H9 (cell line): ENCODE measurements around the gene DUS1L. TPM values are rescaled to one million over a fixed set of nuclear protein-coding genes. Genes with fewer than 3 reads are reported as not detected.

Experiments used
- DNase-seq: peaks from one replicate; pipeline ENCODE4 v3.0.0-alpha.2; 2017
- H2AFZ ChIP-seq: one replicate; pipeline ENCODE4 v1.6.1; 2013; ENCODE audit warnings: mild to moderate bottlenecking, low read length, control low read depth, moderate library complexity
- H2AK5ac ChIP-seq: 2 replicates; pipeline ENCODE4 v1.6.1; 2013; ENCODE audit warnings: low read length, control low read depth, mixed read lengths; ENCODE audit not compliant: insufficient read length
- H2BK120ac ChIP-seq: one replicate; pipeline ENCODE4 v1.6.1; 2013; ENCODE audit warnings: low read depth, mild to moderate bottlenecking, low read length, control low read depth, inconsistent platforms; ENCODE audit not compliant: poor library complexity, severe bottlenecking
- H2BK12ac ChIP-seq: 2 replicates; pipeline ENCODE4 v1.6.1; 2013; ENCODE audit warnings: low read length, control low read depth, mixed read lengths, low read depth; ENCODE audit not compliant: insufficient read length
- H2BK15ac ChIP-seq: 2 replicates; pipeline ENCODE4 v1.6.1; 2013; ENCODE audit warnings: low read depth, low read length, control low read depth
- H2BK20ac ChIP-seq: one replicate; pipeline ENCODE4 v1.6.1; 2013; ENCODE audit warnings: low read depth, mild to moderate bottlenecking, low read length, control low read depth, inconsistent platforms; ENCODE audit not compliant: poor library complexity, severe bottlenecking
- H2BK5ac ChIP-seq: 2 replicates; pipeline ENCODE4 v1.6.1; 2013; ENCODE audit warnings: low read length, control low read depth, mixed read lengths; ENCODE audit not compliant: insufficient read length
- H3K14ac ChIP-seq: 2 replicates; pipeline ENCODE4 v1.6.1; 2013; ENCODE audit warnings: low read length, control low read depth; ENCODE audit not compliant: insufficient read depth
- H3K18ac ChIP-seq: 2 replicates; pipeline ENCODE4 v1.6.1; 2013; ENCODE audit warnings: low read depth, mild to moderate bottlenecking, mixed read lengths, low read length, control low read depth; ENCODE audit not compliant: insufficient read length
- H3K23ac ChIP-seq: 2 replicates; pipeline ENCODE4 v1.6.1; 2013; ENCODE audit warnings: low read length, control low read depth, mixed read lengths, low read depth; ENCODE audit not compliant: insufficient read length
- H3K23me2 ChIP-seq: 2 replicates; pipeline ENCODE4 v1.6.1; 2013; ENCODE audit warnings: low read depth, mild to moderate bottlenecking, mixed read lengths, low read length, control low read depth; ENCODE audit not compliant: insufficient read length, poor library complexity, severe bottlenecking
- H3K27ac ChIP-seq: 2 replicates; pipeline ENCODE4 v1.5.1; 2013; ENCODE audit warnings: low read length, control low read depth, mixed read lengths, low read depth; ENCODE audit not compliant: insufficient read length
- H3K27me3 ChIP-seq: 2 replicates; pipeline ENCODE4 v1.6.1; 2013; ENCODE audit warnings: low read length, control low read depth, inconsistent platforms; ENCODE audit not compliant: insufficient read depth
- H3K4ac ChIP-seq: 2 replicates; pipeline ENCODE4 v1.6.1; 2013; ENCODE audit warnings: low read depth, mild to moderate bottlenecking, control low read depth, inconsistent platforms, low read length, moderate library complexity
- H3K4me1 ChIP-seq: 2 replicates; pipeline ENCODE4 v1.6.1; 2013; ENCODE audit warnings: low read length, control low read depth, inconsistent platforms; ENCODE audit not compliant: insufficient read depth
- H3K4me2 ChIP-seq: 2 replicates; pipeline ENCODE4 v1.6.1; 2013; ENCODE audit warnings: low read length, control low read depth, mixed read lengths; ENCODE audit not compliant: insufficient read length, insufficient read depth
- H3K56ac ChIP-seq: 2 replicates; pipeline ENCODE4 v1.6.1; 2013; ENCODE audit warnings: low read depth, mild to moderate bottlenecking, mixed read lengths, low read length, control low read depth; ENCODE audit not compliant: insufficient read length
- H3K79me1 ChIP-seq: 2 replicates; pipeline ENCODE4 v1.6.1; 2013; ENCODE audit warnings: low read depth, mild to moderate bottlenecking, moderate library complexity, low read length, control low read depth, inconsistent platforms; ENCODE audit not compliant: insufficient read depth, poor library complexity, severe bottlenecking
- H3K79me2 ChIP-seq: 2 replicates; pipeline ENCODE4 v1.6.1; 2013; ENCODE audit warnings: low read length, control low read depth, inconsistent platforms; ENCODE audit not compliant: insufficient read depth
- H3K9ac ChIP-seq: 2 replicates; pipeline ENCODE4 v1.6.1; 2013; ENCODE audit warnings: low read length, control low read depth, mixed read lengths; ENCODE audit not compliant: insufficient read length; ENCODE audit errors: extremely low read depth
- H3K9me3 ChIP-seq: one replicate; pipeline ENCODE4 v1.6.1; 2013; ENCODE audit warnings: low read depth, low read length, inconsistent platforms; ENCODE audit not compliant: control insufficient read depth
- H3T11ph ChIP-seq: one replicate; pipeline ENCODE4 v1.6.1; 2013; ENCODE audit warnings: mild to moderate bottlenecking, low read length, control low read depth, inconsistent platforms
- H4K20me1 ChIP-seq: one replicate; pipeline ENCODE4 v1.6.1; 2013; ENCODE audit not compliant: control insufficient read depth, insufficient read length, insufficient read depth
- H4K5ac ChIP-seq: 2 replicates; pipeline ENCODE4 v1.6.1; 2013; ENCODE audit warnings: low read depth, mild to moderate bottlenecking, mixed read lengths, low read length, control low read depth; ENCODE audit not compliant: insufficient read length
- H4K8ac ChIP-seq: replicated peaks from 2 replicates; pipeline ENCODE4 v1.6.1; 2013; ENCODE audit warnings: low read length, control low read depth, mixed read lengths, low read depth; ENCODE audit not compliant: insufficient read length
- H4K91ac ChIP-seq: 2 replicates; pipeline ENCODE4 v1.6.1; 2013; ENCODE audit warnings: low read depth, mild to moderate bottlenecking, moderate library complexity, mixed read lengths, low read length, control low read depth; ENCODE audit not compliant: insufficient read length
- H3K27ac Mint-ChIP-seq, 3 experiments: 2 replicates in 2 of 3; 3 replicates in 1 of 3; pipeline ENCODE4 v1.8.0; 2020 to 2021; ENCODE audit warnings: mixed read lengths in 3 of 3, mild to moderate bottlenecking in 1 of 3, moderate library complexity in 1 of 3
- H3K27me3 Mint-ChIP-seq: 2 replicates; pipeline ENCODE4 v1.8.0; 2021; ENCODE audit warnings: low read depth, mild to moderate bottlenecking, moderate library complexity, mixed read lengths
- H3K36me3 Mint-ChIP-seq, 3 experiments: 2 replicates in 2 of 3; 3 replicates in 1 of 3; pipeline ENCODE4 v1.8.0; 2020 to 2021; ENCODE audit warnings: low read depth in 3 of 3, mixed read lengths in 3 of 3; ENCODE audit not compliant: insufficient read depth in 1 of 3
- H3K4me1 Mint-ChIP-seq, 2 experiments: 2 replicates each; pipeline ENCODE4 v1.8.0; 2020; ENCODE audit warnings: mixed read lengths in 2 of 2
- H3K4me3 Mint-ChIP-seq, 2 experiments: 2 replicates in 1 of 2; 3 replicates in 1 of 2; pipeline ENCODE4 v1.8.0; 2020 to 2021; ENCODE audit warnings: mild to moderate bottlenecking in 2 of 2, mixed read lengths in 2 of 2, moderate library complexity in 1 of 2
- H3K9me3 Mint-ChIP-seq, 2 experiments: 2 replicates in 1 of 2; 3 replicates in 1 of 2; pipeline ENCODE4 v1.8.0; 2020; ENCODE audit warnings: mild to moderate bottlenecking in 2 of 2, mixed read lengths in 2 of 2, moderate library complexity in 1 of 2
- WGBS: extraction: QIAGEN DNeasy Blood & Tissue Kit; methylation state at CpG from one replicate; pipeline ENCODE4 v1.1.7; 2013; ENCODE audit warnings: missing lambda C conversion rate, low lambda C conversion rate, mixed read lengths; ENCODE audit not compliant: insufficient read length; ENCODE audit errors: extremely low coverage; 5-methylcytosine and 5-hydroxymethylcytosine counted together
- total RNA-seq: library from RNA; stranded (reverse); gene quantifications from 2 replicates; pipeline ENCODE4 v1.2.1, GENCODE V29; 2021
- TF ChIP-seq, protein P1 (sequence below): fragments of 200-600 bp; sonication (generic); conservative IDR thresholded peaks from 3 replicates; pipeline ENCODE4 v1.8.0; 2021; ENCODE audit warnings: antibody characterized with exemption, mild to moderate bottlenecking

The DUS1L gene
- total RNA-seq, 1 experiment from 2014 or later = 103 TPM

DNA sequence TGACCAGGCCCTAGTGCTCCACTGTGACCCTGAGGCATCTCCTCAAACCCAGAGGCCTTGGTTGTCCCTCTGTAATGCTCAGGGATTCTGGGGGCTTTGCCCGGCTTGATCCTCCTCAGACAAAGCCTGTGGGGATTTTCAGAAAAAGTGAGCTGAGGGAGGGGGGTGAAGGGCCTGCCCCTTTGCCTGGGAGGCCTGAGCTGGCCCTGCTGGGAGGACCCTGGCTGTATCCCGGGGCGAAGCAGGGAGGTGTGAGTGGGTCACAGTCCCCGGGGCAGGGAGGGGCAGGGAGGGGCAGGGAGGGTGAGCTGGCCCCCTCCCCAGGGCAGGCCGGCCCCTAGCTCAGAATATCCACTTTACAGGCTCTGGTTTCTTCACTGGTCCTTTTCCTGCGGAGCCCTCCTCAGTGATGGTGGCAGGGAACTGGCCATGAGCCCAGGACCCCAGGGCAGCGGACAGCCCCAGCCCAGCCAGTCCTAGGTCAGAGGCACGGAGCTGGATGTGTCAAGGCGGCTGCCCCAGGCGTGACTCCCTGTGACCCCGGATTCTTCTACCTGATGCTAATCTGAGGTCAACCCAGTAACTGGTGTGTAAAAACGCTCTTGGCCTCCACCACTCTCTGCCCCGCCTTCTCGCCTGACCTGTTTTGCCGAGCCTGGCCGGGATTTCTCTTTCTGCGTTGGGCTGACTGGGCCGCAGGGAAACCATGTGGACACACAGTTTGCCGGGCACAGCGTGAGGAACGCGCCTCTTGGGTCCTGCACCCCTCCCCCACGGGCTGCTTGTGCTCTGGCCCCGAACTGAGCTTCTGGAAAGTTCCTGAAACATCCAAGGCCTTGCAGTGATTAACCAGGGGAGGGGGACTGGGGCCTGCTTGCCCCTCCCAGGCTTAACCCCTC lies 38.2 kb upstream of the DUS1L start:
- no peak overlapping the region for H3K23ac ChIP-seq
- H2BK15ac ChIP-seq = no peak overlapping the region
- Mint-ChIP-seq H3K9me3 (no peaks in the 10 kb centered on the region), H3K4me3 (peak overlapping the region; percentile 19 to 59; a peak in 3 of 5 replicates), H3K36me3 (peaks cover 0 to 2% (median 0%) of the 10 kb centered on the region in 3 experiments; a peak in 2 of 7 replicates), H3K4me1 (peaks cover 44 to 82% of the 10 kb centered on the region in 2 experiments), H3K27me3 (peaks cover 19% of the 10 kb centered on the region), H3K27ac (peak overlapping the region; percentile 62 to 99 (median 93); a peak in 6 of 7 replicates)
- DNase-seq = peak; percentile 83
- peak overlapping the region; percentile 36 for H3K18ac ChIP-seq
- no peak overlapping the region for H2BK20ac ChIP-seq
- H2AFZ ChIP-seq = no peak overlapping the region
- no peak overlapping the region for H3K9ac ChIP-seq
- H4K8ac ChIP-seq = no peak overlapping the region
- TF ChIP-seq, protein P1, sequence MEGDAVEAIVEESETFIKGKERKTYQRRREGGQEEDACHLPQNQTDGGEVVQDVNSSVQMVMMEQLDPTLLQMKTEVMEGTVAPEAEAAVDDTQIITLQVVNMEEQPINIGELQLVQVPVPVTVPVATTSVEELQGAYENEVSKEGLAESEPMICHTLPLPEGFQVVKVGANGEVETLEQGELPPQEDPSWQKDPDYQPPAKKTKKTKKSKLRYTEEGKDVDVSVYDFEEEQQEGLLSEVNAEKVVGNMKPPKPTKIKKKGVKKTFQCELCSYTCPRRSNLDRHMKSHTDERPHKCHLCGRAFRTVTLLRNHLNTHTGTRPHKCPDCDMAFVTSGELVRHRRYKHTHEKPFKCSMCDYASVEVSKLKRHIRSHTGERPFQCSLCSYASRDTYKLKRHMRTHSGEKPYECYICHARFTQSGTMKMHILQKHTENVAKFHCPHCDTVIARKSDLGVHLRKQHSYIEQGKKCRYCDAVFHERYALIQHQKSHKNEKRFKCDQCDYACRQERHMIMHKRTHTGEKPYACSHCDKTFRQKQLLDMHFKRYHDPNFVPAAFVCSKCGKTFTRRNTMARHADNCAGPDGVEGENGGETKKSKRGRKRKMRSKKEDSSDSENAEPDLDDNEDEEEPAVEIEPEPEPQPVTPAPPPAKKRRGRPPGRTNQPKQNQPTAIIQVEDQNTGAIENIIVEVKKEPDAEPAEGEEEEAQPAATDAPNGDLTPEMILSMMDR = no peak
- H3K27me3 ChIP-seq = no peaks in the 10 kb centered on the region
- no peak overlapping the region for H2BK12ac ChIP-seq
- H4K91ac ChIP-seq = no peak overlapping the region
- no peaks in the 10 kb centered on the region for H3K79me2 ChIP-seq
- WGBS = no CpG with 5 or more reads among the region's 24 CpGs
- peaks cover 5% of the 10 kb centered on the region for H3K23me2 ChIP-seq
- H3K4me2 ChIP-seq = no peak overlapping the region
- H4K5ac ChIP-seq = no peak overlapping the region
- no peak overlapping the region for H2AK5ac ChIP-seq
- no peaks in the 10 kb centered on the region for H3K9me3 ChIP-seq
- no peak overlapping the region for H3T11ph ChIP-seq
- no peak overlapping the region for H3K27ac ChIP-seq
- H3K56ac ChIP-seq = no peak overlapping the region
- no peaks in the 10 kb centered on the region for H3K79me1 ChIP-seq
- no peaks in the 10 kb centered on the region for H4K20me1 ChIP-seq
- no peak overlapping the region for H2BK120ac ChIP-seq
- no peak overlapping the region for H3K4ac ChIP-seq
- peak overlapping the region; percentile 6; the same call in 1 of the 2 replicates for H3K14ac ChIP-seq
- no peak overlapping the region for H2BK5ac ChIP-seq
- H3K4me1 ChIP-seq = no peaks in the 10 kb centered on the region; the same call in 1 of the 2 replicates
